ENCODE measurements around the gene FAM216A. TPM values are rescaled to one million over a fixed set of nuclear protein-coding genes. Genes with fewer than 3 reads are reported as not detected.
"Not testable (repeated sequence)": the region's sequence is repeated elsewhere in the genome, so short reads cannot be mapped to it uniquely, and the experiment has no call there.

Gene FAM216A
- total RNA-seq, result 6.6 TPM
- long read RNA-seq, transcript FAM216A-201 (7 exons, 1,582 nt), result major isoform, 15 of 21 reads
- long read RNA-seq, partial matches to known transcripts, result 0 of 21 reads
- long read RNA-seq, other reads (novel, unspliced or antisense), result 4 of 21 reads

- peak; percentile 96 for DNase-seq (ENCODE audit: low spot score)
Measured at GRCh38 chr12:110468214-110469048, at the start of gene FAM216A, which contains the start of gene GPN3. Gene FAM216A, plus strand, starts transcription at chr12:110468845. Its CDS starts 31 bp downstream, at chr12:110468876. Gene GPN3, minus strand, starts transcription at chr12:110468257. Its CDS starts 54 bp downstream, at chr12:110468203.

- not testable (repeated sequence) for DNase-seq (ENCODE audit: low spot score)
Measured at GRCh38 chr12:110420644-110421043, 48.0 kb upstream of the FAM216A start.

GRCh38 chr12:110421159-110421661 is 47.4 kb upstream of the FAM216A start:
- no peak for DNase-seq (ENCODE audit: low spot score)

- DNase-seq (ENCODE audit: low spot score), result peak; percentile 62
Measured at GRCh38 chr12:110421701-110422100, 46.9 kb upstream of the FAM216A start.

GRCh38 chr12:110424237-110424636 is 44.4 kb upstream of the FAM216A start:
- peak; percentile 37 for DNase-seq (ENCODE audit: low spot score)

- no peak for DNase-seq (ENCODE audit: low spot score)
Measured at GRCh38 chr12:110426406-110426805, 42.2 kb upstream of the FAM216A start.

- peak; percentile 83 for DNase-seq (ENCODE audit: low spot score)
Measured at GRCh38 chr12:110429676-110430075, 39.0 kb upstream of the FAM216A start.

- DNase-seq (ENCODE audit: low spot score), result peak; percentile 74
Measured at GRCh38 chr12:110431957-110432587, 36.6 kb upstream of the FAM216A start.

GRCh38 chr12:110436231-110436630 is 32.4 kb upstream of the FAM216A start:
- DNase-seq (ENCODE audit: low spot score), result no peak

GRCh38 chr12:110444455-110444854 is 24.2 kb upstream of the FAM216A start:
- DNase-seq (ENCODE audit: low spot score), result no peak

GRCh38 chr12:110449799-110450497 is 18.7 kb upstream of the FAM216A start, which contains the start of gene ARPC3:
Gene ARPC3, minus strand, starts transcription at chr12:110450337. Its CDS starts 77 bp downstream, at chr12:110450260.
- peak; percentile 98 for DNase-seq (ENCODE audit: low spot score)

GRCh38 chr12:110451263-110451662 is 17.4 kb upstream of the FAM216A start:
- DNase-seq (ENCODE audit: low spot score), result no peak

- DNase-seq (ENCODE audit: low spot score), result no peak
Measured at GRCh38 chr12:110453569-110454296, 14.9 kb upstream of the FAM216A start.

GRCh38 chr12:110458756-110459155 is 9.9 kb upstream of the FAM216A start:
- DNase-seq (ENCODE audit: low spot score), result no peak

GRCh38 chr12:110461189-110461588 is 7.5 kb upstream of the FAM216A start:
- DNase-seq (ENCODE audit: low spot score), result not testable (repeated sequence)

GRCh38 chr12:110465024-110465423 is 3.6 kb upstream of the FAM216A start:
- DNase-seq (ENCODE audit: low spot score), result no peak

GRCh38 chr12:110465765-110466164 is 2.9 kb upstream of the FAM216A start:
- not testable (repeated sequence) for DNase-seq (ENCODE audit: low spot score)

GRCh38 chr12:110466791-110467190 is 1.9 kb upstream of the FAM216A start:
- DNase-seq (ENCODE audit: low spot score), result no peak

GRCh38 chr12:110467847-110468213 is 815 bp upstream of the FAM216A start:
- DNase-seq (ENCODE audit: low spot score), result no peak

GRCh38 chr12:110475426-110475825 is 6.8 kb downstream of the FAM216A start:
- no peak for DNase-seq (ENCODE audit: low spot score)
